Neural cell (in vitro differentiated cells): ENCODE data around the gene PHF23. TPM values are rescaled to one million over a fixed set of nuclear protein-coding genes. Genes with fewer than 3 reads are reported as not detected.
A peak's percentile ranks its signal among the peaks of the same experiment; 100 is the strongest.

ENCODE experiments used
- H2AFZ ChIP-seq: fragments of 200-600, 300-800 bp; sonication (generic), shearing (Covaris generic); 2 replicates; pipeline ENCODE4 v1.6.0; 2014; ENCODE audit warnings: low read depth, mild to moderate bottlenecking, antibody characterized with exemption, low read length, moderate library complexity
- H3F3A ChIP-seq: fragments of 200-600 bp; shearing (Covaris generic); 2 replicates; pipeline ENCODE4 v1.6.1; 2016; ENCODE audit warnings: mild to moderate bottlenecking, moderate library complexity, mixed read lengths, antibody characterized with exemption, low read length; ENCODE audit not compliant: insufficient read depth, poor library complexity, severe bottlenecking
- H3K27ac ChIP-seq: fragments of 200-600, 300-800 bp; sonication (generic), shearing (Covaris generic); 2 replicates; pipeline ENCODE4 v1.5.1; 2014; ENCODE audit warnings: mild to moderate bottlenecking, low read length, moderate library complexity
- H3K27me3 ChIP-seq: fragments of 300-800, 200-600 bp; sonication (generic), shearing (Covaris generic); 2 replicates; pipeline ENCODE4 v1.6.0; 2014; ENCODE audit warnings: mild to moderate bottlenecking, low read depth, low read length, moderate library complexity; ENCODE audit not compliant: insufficient read depth
- H3K36me3 ChIP-seq: fragments of 300-800, 200-600 bp; sonication (generic), shearing (Covaris generic); 2 replicates; pipeline ENCODE4 v1.5.1; 2014; ENCODE audit warnings: mild to moderate bottlenecking, antibody characterized with exemption, low read length, moderate library complexity; ENCODE audit not compliant: insufficient read depth
- H3K4me2 ChIP-seq: fragments of 300-800, 200-600 bp; sonication (generic), shearing (Covaris generic); 2 replicates; pipeline ENCODE4 v1.6.0; 2014; ENCODE audit warnings: mild to moderate bottlenecking, low read length
- H3K4me3 ChIP-seq: fragments of 300-800, 200-600 bp; sonication (generic), shearing (Covaris generic); 2 replicates; pipeline ENCODE4 v1.5.1; 2014; ENCODE audit warnings: mild to moderate bottlenecking, low read length, moderate library complexity
- H3K79me2 ChIP-seq: fragments of 200-600 bp; shearing (Covaris generic); replicated peaks from 2 replicates; pipeline ENCODE4 v1.6.0; 2014; ENCODE audit warnings: mild to moderate bottlenecking, low read length, moderate library complexity; ENCODE audit not compliant: insufficient read depth
- H3K9ac ChIP-seq: fragments of 300-800, 200-600 bp; sonication (generic), shearing (Covaris generic); 2 replicates; pipeline ENCODE4 v1.6.1; 2016; ENCODE audit warnings: mild to moderate bottlenecking, low read length, mixed read lengths
- H3K9me2 ChIP-seq: fragments of 200-600 bp; shearing (Covaris generic); 2 replicates; pipeline ENCODE4 v1.6.1; 2016; ENCODE audit warnings: mild to moderate bottlenecking, low read length, mixed read lengths; ENCODE audit not compliant: insufficient read depth
- H3K9me3 ChIP-seq: fragments of 200-600, 300-800 bp; sonication (generic), shearing (Covaris generic); 2 replicates; pipeline ENCODE4 v1.6.1; 2016; ENCODE audit warnings: mild to moderate bottlenecking, mixed run types, low read length, moderate library complexity, mixed read lengths
- H4K20me1 ChIP-seq: fragments of 200-600 bp; shearing (Covaris generic); 2 replicates; pipeline ENCODE4 v1.6.1; 2016; ENCODE audit warnings: mild to moderate bottlenecking, mixed run types; ENCODE audit not compliant: insufficient read depth
- EP300 ChIP-seq: fragments of 450-650 bp; conservative IDR thresholded peaks from 2 replicates; pipeline ENCODE4 v1.6.1; 2014; ENCODE audit warnings: antibody characterized with exemption, mild to moderate bottlenecking, moderate library complexity; ENCODE audit not compliant: poor library complexity, severe bottlenecking
- EZH2 ChIP-seq: fragments of 200-600, 300-800 bp; shearing (Covaris generic), sonication (generic); IDR thresholded peaks from 2 replicates; pipeline ENCODE4 v1.6.1; 2014; ENCODE audit warnings: antibody characterized with exemption, low read length, borderline replicate concordance, mild to moderate bottlenecking; ENCODE audit not compliant: insufficient read depth, poor library complexity, severe bottlenecking
- MXI1 ChIP-seq: fragments of 450-650 bp; conservative IDR thresholded peaks from 2 replicates; pipeline ENCODE4 v1.6.1; 2014; ENCODE audit warnings: antibody characterized with exemption, mild to moderate bottlenecking; ENCODE audit not compliant: poor library complexity, severe bottlenecking
- POLR2AphosphoS5 ChIP-seq: IDR thresholded peaks from 2 replicates; pipeline ENCODE4 v1.6.1; 2012
- RAD21 ChIP-seq: fragments of 450-650 bp; conservative IDR thresholded peaks from 2 replicates; pipeline ENCODE4 v1.6.1; 2014; ENCODE audit warnings: antibody characterized with exemption, mild to moderate bottlenecking, moderate library complexity
- SMC3 ChIP-seq: fragments of 450-650 bp; conservative IDR thresholded peaks from 2 replicates; pipeline ENCODE4 v1.6.1; 2014; ENCODE audit warnings: antibody characterized with exemption, mild to moderate bottlenecking, moderate library complexity; ENCODE audit not compliant: poor library complexity
- TAF1 ChIP-seq: IDR thresholded peaks from 2 replicates; pipeline ENCODE4 v1.6.1; 2012; ENCODE audit warnings: low read depth
- polyA plus RNA-seq: library from polyadenylated mRNA; depleted of rRNA; stranded (reverse); fragments of >200 nt; gene quantifications from 2 replicates; pipeline ENCODE4 v1.2.3, GENCODE V29; 2014
- TF ChIP-seq, protein P1 (sequence below): IDR thresholded peaks from 2 replicates; pipeline ENCODE4 v1.6.1; 2012; ENCODE audit warnings: borderline replicate concordance

The PHF23 gene
- polyA plus RNA-seq, 1 donor from 2014 or later: 55.7 TPM

DNA sequence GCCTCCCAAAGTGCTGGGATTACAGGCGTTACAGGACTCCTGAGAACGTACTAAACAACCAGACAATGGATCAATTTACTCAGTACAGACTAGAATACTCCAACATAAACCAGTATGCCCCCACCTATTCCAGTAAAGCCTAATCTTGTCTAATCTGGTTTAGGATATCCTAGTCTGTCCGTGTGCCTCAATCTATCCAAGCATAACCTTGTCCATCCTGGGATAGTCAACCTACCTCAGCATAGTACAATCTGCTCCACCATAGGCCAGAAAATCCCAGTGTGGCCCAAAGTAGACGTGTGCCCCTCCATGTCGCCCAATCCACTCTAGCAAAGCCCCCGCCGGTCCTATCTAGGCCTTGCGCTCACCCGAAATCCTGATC, 5.6 kb downstream of the PHF23 start:
- Histone ChIP-seq H3K9me2 (no peaks in the 10 kb centered on the region), H3K4me2 (peak overlapping the region; percentile 83), H3K36me3 (no peaks in the 10 kb centered on the region), H3K79me2 (peaks cover 78% of the 10 kb centered on the region), H3K4me3 (peak overlapping the region; percentile 81), H3K27me3 (no peaks in the 10 kb centered on the region), H4K20me1 (peaks cover 5% of the 10 kb centered on the region), H3K9me3 (no peaks in the 10 kb centered on the region), H3K27ac (peak overlapping the region; percentile 88), H3K9ac (peak overlapping the region; percentile 85), H3F3A (peaks cover 3% of the 10 kb centered on the region), H2AFZ (no peak overlapping the region)
- no peak for TF ChIP-seq MXI1
- TF ChIP-seq POLR2AphosphoS5: no peak
- TF ChIP-seq EZH2: no peak
- TF ChIP-seq TAF1: no peak
- no peak for TF ChIP-seq SMC3

DNA sequence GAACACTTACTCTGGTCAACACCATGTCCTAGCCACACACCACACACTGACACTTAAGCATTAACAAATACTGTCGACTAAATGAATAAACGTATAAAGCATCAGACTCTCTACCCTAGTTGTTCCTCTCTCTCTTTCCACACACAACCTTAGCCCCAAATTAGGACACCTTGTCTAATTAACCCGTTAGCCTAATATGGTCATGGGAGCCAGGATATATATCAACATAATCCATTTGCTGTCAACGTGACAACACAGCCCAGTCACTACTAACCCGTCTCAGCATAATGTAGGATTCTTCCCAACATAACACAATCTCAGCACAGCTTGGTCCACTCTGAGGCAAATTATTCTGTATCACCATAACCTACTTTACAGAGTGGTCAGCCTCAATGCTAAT, 7.1 kb downstream of the PHF23 start:
- no peaks in the 10 kb centered on the region for H3K9me3 ChIP-seq
- H3K27ac ChIP-seq: no peak overlapping the region
- no peaks in the 10 kb centered on the region for H3K9me2 ChIP-seq
- no peak overlapping the region for H3K9ac ChIP-seq
- peaks cover 5% of the 10 kb centered on the region for H4K20me1 ChIP-seq
- no peak overlapping the region for H2AFZ ChIP-seq
- peak overlapping the region; percentile 81 for H3K4me3 ChIP-seq
- H3K36me3 ChIP-seq: no peaks in the 10 kb centered on the region
- H3F3A ChIP-seq: peaks cover under 1% of the 10 kb centered on the region
- no peaks in the 10 kb centered on the region for H3K27me3 ChIP-seq
- TF ChIP-seq RAD21: no peak
- TF ChIP-seq SMC3: no peak
- TF ChIP-seq, protein P1, sequence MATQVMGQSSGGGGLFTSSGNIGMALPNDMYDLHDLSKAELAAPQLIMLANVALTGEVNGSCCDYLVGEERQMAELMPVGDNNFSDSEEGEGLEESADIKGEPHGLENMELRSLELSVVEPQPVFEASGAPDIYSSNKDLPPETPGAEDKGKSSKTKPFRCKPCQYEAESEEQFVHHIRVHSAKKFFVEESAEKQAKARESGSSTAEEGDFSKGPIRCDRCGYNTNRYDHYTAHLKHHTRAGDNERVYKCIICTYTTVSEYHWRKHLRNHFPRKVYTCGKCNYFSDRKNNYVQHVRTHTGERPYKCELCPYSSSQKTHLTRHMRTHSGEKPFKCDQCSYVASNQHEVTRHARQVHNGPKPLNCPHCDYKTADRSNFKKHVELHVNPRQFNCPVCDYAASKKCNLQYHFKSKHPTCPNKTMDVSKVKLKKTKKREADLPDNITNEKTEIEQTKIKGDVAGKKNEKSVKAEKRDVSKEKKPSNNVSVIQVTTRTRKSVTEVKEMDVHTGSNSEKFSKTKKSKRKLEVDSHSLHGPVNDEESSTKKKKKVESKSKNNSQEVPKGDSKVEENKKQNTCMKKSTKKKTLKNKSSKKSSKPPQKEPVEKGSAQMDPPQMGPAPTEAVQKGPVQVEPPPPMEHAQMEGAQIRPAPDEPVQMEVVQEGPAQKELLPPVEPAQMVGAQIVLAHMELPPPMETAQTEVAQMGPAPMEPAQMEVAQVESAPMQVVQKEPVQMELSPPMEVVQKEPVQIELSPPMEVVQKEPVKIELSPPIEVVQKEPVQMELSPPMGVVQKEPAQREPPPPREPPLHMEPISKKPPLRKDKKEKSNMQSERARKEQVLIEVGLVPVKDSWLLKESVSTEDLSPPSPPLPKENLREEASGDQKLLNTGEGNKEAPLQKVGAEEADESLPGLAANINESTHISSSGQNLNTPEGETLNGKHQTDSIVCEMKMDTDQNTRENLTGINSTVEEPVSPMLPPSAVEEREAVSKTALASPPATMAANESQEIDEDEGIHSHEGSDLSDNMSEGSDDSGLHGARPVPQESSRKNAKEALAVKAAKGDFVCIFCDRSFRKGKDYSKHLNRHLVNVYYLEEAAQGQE: no peak
- no peak for TF ChIP-seq TAF1
- peaks cover 67% of the 10 kb centered on the region for H3K79me2 ChIP-seq
- H3K4me2 ChIP-seq: peak overlapping the region; percentile 70

DNA sequence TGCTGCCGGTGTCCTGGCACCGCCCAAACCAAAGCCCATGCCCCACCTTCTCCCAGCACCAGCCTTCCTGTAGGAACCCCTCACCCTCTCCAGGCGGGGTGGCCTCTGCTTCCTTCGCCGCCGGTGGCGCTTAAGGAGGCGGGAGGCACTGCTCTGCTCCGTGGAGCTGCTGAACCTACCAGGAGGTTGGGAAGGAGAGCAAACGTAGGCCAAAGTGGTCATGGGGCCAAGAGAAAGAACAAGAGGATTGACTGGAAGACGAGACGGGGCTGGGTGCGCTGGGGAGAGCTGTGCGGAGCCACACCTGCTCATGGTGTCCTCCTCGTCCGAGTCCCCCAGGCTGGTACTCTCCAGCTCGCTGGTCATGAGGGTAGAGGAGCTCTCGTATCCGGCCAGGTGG, 9.8 kb downstream of the PHF23 start:
- H4K20me1 ChIP-seq: peaks cover 5% of the 10 kb centered on the region
- TF ChIP-seq TAF1 (no peak), SMC3 (no peak), RAD21 (no peak), EP300 (no peak)
- no peaks in the 10 kb centered on the region for H3F3A ChIP-seq
- no peaks in the 10 kb centered on the region for H3K36me3 ChIP-seq
- H3K9ac ChIP-seq: no peak overlapping the region
- H3K27me3 ChIP-seq: no peaks in the 10 kb centered on the region
- no peaks in the 10 kb centered on the region for H3K9me2 ChIP-seq
- no peak overlapping the region for H3K4me2 ChIP-seq
- peaks cover 42% of the 10 kb centered on the region for H3K79me2 ChIP-seq
- H2AFZ ChIP-seq: no peak overlapping the region
- no peaks in the 10 kb centered on the region for H3K9me3 ChIP-seq
- H3K27ac ChIP-seq: no peak overlapping the region
- no peak overlapping the region for H3K4me3 ChIP-seq
